HepG2 (cell line): ENCODE measurements around the gene PRKAR2A. TPM values are rescaled to one million over a fixed set of nuclear protein-coding genes. Genes with fewer than 3 reads are reported as not detected.

ENCODE experiments used
- ATM ChIP-seq: fragments of 450-650 bp; IDR thresholded peaks from 2 replicates; pipeline ENCODE4 v1.7.1; 2017; ENCODE audit warnings: mild to moderate bottlenecking, borderline replicate concordance
- BORCS8-MEF2B ChIP-seq: sonication (generic); formaldehyde crosslinking; IDR thresholded peaks from 2 replicates; pipeline ENCODE4 v1.8.0; 2022; ENCODE audit warnings: mild to moderate bottlenecking, missing genetic modification reagents
- CCDC6 ChIP-seq: sonication (generic); formaldehyde crosslinking; IDR thresholded peaks from 2 replicates; pipeline ENCODE4 v1.8.1; 2022; ENCODE audit warnings: mild to moderate bottlenecking, missing genetic modification reagents, moderate library complexity
- CEBPB ChIP-seq: IDR thresholded peaks from 2 replicates; pipeline ENCODE4 v1.6.1; 2011; ENCODE audit warnings: low read depth, low read length, improper control_type of control experiment, borderline replicate concordance
- CSRNP1 ChIP-seq: sonication (generic); formaldehyde crosslinking; IDR thresholded peaks from 2 replicates; pipeline ENCODE4 v1.8.1; 2023; ENCODE audit warnings: mild to moderate bottlenecking, missing genetic modification reagents
- GABPA ChIP-seq, 2 experiments: IDR thresholded peaks; 2 replicates each; pipeline ENCODE4 v1.6.1; 2011 to 2016; ENCODE audit warnings: low read depth in 2 of 2, low read length in 1 of 2, missing biosample characterization in 1 of 2, missing genetic modification characterization in 1 of 2
- MAFG ChIP-seq: sonication (generic); formaldehyde crosslinking; IDR thresholded peaks from 2 replicates; pipeline ENCODE4 v1.5.1; 2020; ENCODE audit warnings: mild to moderate bottlenecking, missing genetic modification reagents
- NFE2 ChIP-seq: sonication (generic); formaldehyde crosslinking; IDR thresholded peaks from 2 replicates; pipeline ENCODE4 v1.4.0; 2020; ENCODE audit warnings: missing genetic modification reagents
- SALL2 ChIP-seq: sonication (generic); formaldehyde crosslinking; IDR thresholded peaks from 2 replicates; pipeline ENCODE4 v1.8.1; 2023; ENCODE audit warnings: mild to moderate bottlenecking, missing genetic modification reagents, inconsistent platforms
- SIX4 ChIP-seq: sonication (generic); formaldehyde crosslinking; IDR thresholded peaks from 2 replicates; pipeline ENCODE4 v1.4.0; 2020; ENCODE audit warnings: missing genetic modification reagents
- SRY ChIP-seq: sonication (generic); formaldehyde crosslinking; IDR thresholded peaks from 2 replicates; pipeline ENCODE4 v1.8.0; 2022; ENCODE audit warnings: mild to moderate bottlenecking, missing genetic modification reagents
- WIZ ChIP-seq: sonication (generic); formaldehyde crosslinking; IDR thresholded peaks from 2 replicates; pipeline ENCODE4 v1.5.1; 2020; ENCODE audit warnings: mild to moderate bottlenecking, missing genetic modification reagents
- ZBTB14 ChIP-seq: sonication (generic); formaldehyde crosslinking; IDR thresholded peaks from 2 replicates; pipeline ENCODE4 v1.4.0; 2020; ENCODE audit warnings: missing genetic modification reagents
- ZNF432 ChIP-seq: sonication (generic); formaldehyde crosslinking; IDR thresholded peaks from 2 replicates; pipeline ENCODE4 v1.5.0; 2020; ENCODE audit warnings: missing genetic modification reagents, mild to moderate bottlenecking, borderline replicate concordance
- ZNF564 ChIP-seq: sonication (generic); formaldehyde crosslinking; IDR thresholded peaks from 2 replicates; pipeline ENCODE4 v1.8.1; 2023; ENCODE audit warnings: mild to moderate bottlenecking, missing genetic modification reagents
- ZNF670 ChIP-seq: sonication (generic); formaldehyde crosslinking; IDR thresholded peaks from 2 replicates; pipeline ENCODE4 v1.8.0; 2022; ENCODE audit warnings: mild to moderate bottlenecking, missing genetic modification reagents, borderline replicate concordance
- ZSCAN5A ChIP-seq: sonication (generic); formaldehyde crosslinking; IDR thresholded peaks from 2 replicates; pipeline ENCODE4 v1.8.0; 2022; ENCODE audit warnings: mild to moderate bottlenecking, missing genetic modification reagents, borderline replicate concordance
- polyA plus RNA-seq, 8 experiments: library from polyadenylated mRNA; depleted of rRNA in 3 of 8; stranded (reverse) in 7 of 8; unstranded in 1 of 8; fragments of >200 nt; fragmentation: Illumina TruSeq in 4 of 8; extraction: Trizol in 4 of 8; gene quantifications; 2 replicates each; pipeline versions ENCODE4 v1.2.1 to v1.2.3, GENCODE V29; 2011 to 2016; ENCODE audit warnings: low read depth in 4 of 8, missing spikeins in 1 of 8, mixed read lengths in 1 of 8; ENCODE audit not compliant: insufficient read depth in 1 of 8
- total RNA-seq, 5 experiments: library from RNA; depleted of rRNA; stranded (reverse); fragments of >200 nt; fragmentation: Illumina TruSeq; extraction: Trizol; gene quantifications; 2 replicates each; pipeline ENCODE4 v1.2.3, GENCODE V29; 2016; ENCODE audit warnings: low read depth in 1 of 5
- TF ChIP-seq, protein P1 (sequence below): sonication (generic); formaldehyde crosslinking; IDR thresholded peaks from 2 replicates; pipeline ENCODE4 v1.8.1; 2023; ENCODE audit warnings: mild to moderate bottlenecking, missing genetic modification reagents
- TF ChIP-seq, protein P2 (sequence below): sonication (generic); formaldehyde crosslinking; IDR thresholded peaks from 2 replicates; pipeline ENCODE4 v1.8.1; 2023; ENCODE audit warnings: missing genetic modification reagents, inconsistent platforms, borderline replicate concordance
- TF ChIP-seq, protein P3 (sequence below): sonication (generic); formaldehyde crosslinking; conservative IDR thresholded peaks from 2 replicates; pipeline ENCODE4 v1.5.0; 2020; ENCODE audit warnings: missing genetic modification reagents

Gene PRKAR2A
- total and polyA plus RNA-seq, 2 of the 13 experiments (the other 11 are each of a cell fraction or from before 2014, with no cell fraction given): 11.8 to 29.2 TPM

DNA sequence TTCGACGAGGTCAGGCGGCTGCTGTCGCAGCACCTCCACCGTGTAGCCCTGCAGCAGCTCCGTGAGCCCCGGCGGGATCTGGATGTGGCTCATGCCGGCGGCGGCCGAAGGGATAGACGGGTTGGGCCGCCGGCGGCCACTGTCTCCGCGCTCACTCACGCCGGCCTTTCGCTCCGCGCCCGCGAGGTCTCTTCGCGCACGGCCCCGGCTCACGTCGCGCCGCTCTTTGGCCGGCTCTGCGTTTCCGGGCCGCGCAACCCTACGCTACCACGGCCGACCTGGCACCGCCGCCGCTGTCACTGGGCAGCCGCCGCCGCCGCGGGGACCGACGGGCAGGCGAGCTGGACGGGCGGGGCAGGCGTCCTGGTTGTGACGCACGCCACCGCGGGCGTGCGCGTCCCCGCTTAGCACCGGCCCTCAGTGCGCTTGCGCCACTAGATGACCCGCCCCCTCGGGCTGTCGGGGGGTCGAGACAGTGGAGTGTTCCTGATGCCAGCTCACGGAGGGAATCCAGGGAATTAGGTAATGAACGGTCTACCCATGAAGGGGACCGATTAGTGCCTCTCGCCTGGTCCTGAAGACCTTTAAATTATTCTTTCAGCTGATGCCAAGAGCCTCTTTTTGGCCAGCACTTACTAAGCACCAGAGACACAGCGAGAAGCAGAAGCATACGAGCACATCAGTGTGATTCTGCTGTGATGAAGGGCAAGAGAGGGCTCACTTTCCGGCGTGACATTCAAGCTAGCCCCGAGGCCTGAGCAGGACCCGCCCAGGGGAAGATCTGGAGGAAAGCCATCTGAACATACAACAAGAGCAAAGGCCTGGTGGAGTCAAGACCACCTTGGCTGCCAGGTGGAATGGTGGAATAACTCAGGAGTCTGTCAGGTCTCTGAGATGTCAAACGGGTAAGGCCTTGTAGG lies at the start of gene PRKAR2A (continued):
- TF ChIP-seq, protein P1, sequence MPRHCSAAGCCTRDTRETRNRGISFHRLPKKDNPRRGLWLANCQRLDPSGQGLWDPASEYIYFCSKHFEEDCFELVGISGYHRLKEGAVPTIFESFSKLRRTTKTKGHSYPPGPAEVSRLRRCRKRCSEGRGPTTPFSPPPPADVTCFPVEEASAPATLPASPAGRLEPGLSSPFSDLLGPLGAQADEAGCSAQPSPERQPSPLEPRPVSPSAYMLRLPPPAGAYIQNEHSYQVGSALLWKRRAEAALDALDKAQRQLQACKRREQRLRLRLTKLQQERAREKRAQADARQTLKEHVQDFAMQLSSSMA (CRISPR knock-in tag): 0 out of 2 replicates have a peak, but pooled peaks have one; percentile 58
- TF ChIP-seq ATM (no peak), NFE2 (CRISPR knock-in tag) (no peak), ZNF432 (CRISPR knock-in tag) (no peak), SIX4 (CRISPR knock-in tag) (peak; percentile 10; the same call in 1 of the 2 replicates), CEBPB (no peak), WIZ (CRISPR knock-in tag) (no peak), ZNF564 (CRISPR knock-in tag) (peak; percentile 99), ZBTB14 (CRISPR knock-in tag) (peak; percentile 98), SALL2 (CRISPR knock-in tag) (no peak), CCDC6 (peak; percentile 61), BORCS8-MEF2B (CRISPR knock-in tag) (no peak), ZNF670 (CRISPR knock-in tag) (peak; percentile 88; the same call in 1 of the 2 replicates), MAFG (no peak), ZSCAN5A (CRISPR knock-in tag) (0 out of 2 replicates have a peak, but pooled peaks have one; percentile 37), CSRNP1 (CRISPR knock-in tag) (no peak), GABPA (IDR thresholded peaks at IDR 0.05; ENCODE audit: low read depth, low read length) (no peak), GABPA (CRISPR knock-in tag; IDR thresholded peaks at IDR 0.05; ENCODE audit: low read depth) (no peak), SRY (CRISPR knock-in tag) (peak; percentile 68; the same call in 1 of the 2 replicates)
- TF ChIP-seq, protein P2, sequence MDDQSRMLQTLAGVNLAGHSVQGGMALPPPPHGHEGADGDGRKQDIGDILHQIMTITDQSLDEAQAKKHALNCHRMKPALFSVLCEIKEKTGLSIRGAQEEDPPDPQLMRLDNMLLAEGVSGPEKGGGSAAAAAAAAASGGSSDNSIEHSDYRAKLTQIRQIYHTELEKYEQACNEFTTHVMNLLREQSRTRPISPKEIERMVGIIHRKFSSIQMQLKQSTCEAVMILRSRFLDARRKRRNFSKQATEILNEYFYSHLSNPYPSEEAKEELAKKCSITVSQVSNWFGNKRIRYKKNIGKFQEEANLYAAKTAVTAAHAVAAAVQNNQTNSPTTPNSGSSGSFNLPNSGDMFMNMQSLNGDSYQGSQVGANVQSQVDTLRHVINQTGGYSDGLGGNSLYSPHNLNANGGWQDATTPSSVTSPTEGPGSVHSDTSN: no peak
- TF ChIP-seq, protein P3, sequence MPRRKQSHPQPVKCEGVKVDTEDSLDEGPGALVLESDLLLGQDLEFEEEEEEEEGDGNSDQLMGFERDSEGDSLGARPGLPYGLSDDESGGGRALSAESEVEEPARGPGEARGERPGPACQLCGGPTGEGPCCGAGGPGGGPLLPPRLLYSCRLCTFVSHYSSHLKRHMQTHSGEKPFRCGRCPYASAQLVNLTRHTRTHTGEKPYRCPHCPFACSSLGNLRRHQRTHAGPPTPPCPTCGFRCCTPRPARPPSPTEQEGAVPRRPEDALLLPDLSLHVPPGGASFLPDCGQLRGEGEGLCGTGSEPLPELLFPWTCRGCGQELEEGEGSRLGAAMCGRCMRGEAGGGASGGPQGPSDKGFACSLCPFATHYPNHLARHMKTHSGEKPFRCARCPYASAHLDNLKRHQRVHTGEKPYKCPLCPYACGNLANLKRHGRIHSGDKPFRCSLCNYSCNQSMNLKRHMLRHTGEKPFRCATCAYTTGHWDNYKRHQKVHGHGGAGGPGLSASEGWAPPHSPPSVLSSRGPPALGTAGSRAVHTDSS: no peak
